SKM-1 (cell line): ENCODE measurements around the gene GSAP.

Experiments used
- DNase-seq: peaks from one replicate; lab custom pipeline; 2025; ENCODE audit not compliant: unreplicated experiment; lab: John Stamatoyannopoulos, UW

GSAP gene

GRCh38 chr7:77329466-77330168 is 86.5 kb downstream of the GSAP start:
- DNase-seq = no peak

GRCh38 chr7:77328669-77329068 is 87.5 kb downstream of the GSAP start:
- DNase-seq = no peak

- DNase-seq = no peak
These were observed 88.1 kb downstream of the GSAP start for GRCh38 chr7:77327932-77328628.

GRCh38 chr7:77327067-77327931 is 88.8 kb downstream of the GSAP start:
- DNase-seq = peak; percentile 81

GRCh38 chr7:77326131-77326530 is 90.0 kb downstream of the GSAP start:
- no peak for DNase-seq

- no peak for DNase-seq
These were observed 94.8 kb downstream of the GSAP start for GRCh38 chr7:77321300-77321699.

- no peak for DNase-seq
These were observed 95.4 kb downstream of the GSAP start for GRCh38 chr7:77320714-77321113.

GRCh38 chr7:77320137-77320536 is 96.0 kb downstream of the GSAP start:
- DNase-seq = no peak

- no peak for DNase-seq
These were observed 98.1 kb downstream of the GSAP start for GRCh38 chr7:77318019-77318418.

- peak; percentile 65 for DNase-seq
These were observed 99.8 kb downstream of the GSAP start for GRCh38 chr7:77316219-77316978.

GRCh38 chr7:77315182-77315591 is 101.0 kb downstream of the GSAP start:
- DNase-seq = no peak

GRCh38 chr7:77313876-77314480 is 102.2 kb downstream of the GSAP start:
- no peak for DNase-seq

- no peak for DNase-seq
These were observed 103.1 kb downstream of the GSAP start for GRCh38 chr7:77313085-77313484.

- DNase-seq = no peak
These were observed 105.2 kb downstream of the GSAP start for GRCh38 chr7:77310982-77311381.

GRCh38 chr7:77309714-77310220 is 106.4 kb downstream of the GSAP start:
- no peak for DNase-seq

- DNase-seq = no peak
These were observed 107.4 kb downstream of the GSAP start for GRCh38 chr7:77308792-77309191.

- DNase-seq = no peak
These were observed 109.7 kb downstream of the GSAP start for GRCh38 chr7:77306231-77307067.

GRCh38 chr7:77295549-77295948 is 120.6 kb downstream of the GSAP start:
- DNase-seq = no peak

GRCh38 chr7:77293046-77293445 is 123.1 kb downstream of the GSAP start:
- no peak for DNase-seq
